K562 (cell line): Measurements from ENCODE around the gene MAPT. TPM values are rescaled to one million over a fixed set of nuclear protein-coding genes. Genes with fewer than 3 reads are reported as not detected.

Experiments used
- COPS2 ChIP-seq: fragments of 450-650 bp; conservative IDR thresholded peaks from 2 replicates; pipeline ENCODE4 v1.6.1; 2016; ENCODE audit warnings: mild to moderate bottlenecking, moderate library complexity
- FOXA3 ChIP-seq, 2 experiments: fragments of 450-650 bp in 1 of 2; sonication (generic) in 1 of 2; formaldehyde crosslinking; IDR thresholded peaks in 1 of 2; conservative IDR thresholded peaks in 1 of 2; 2 replicates each; pipeline versions ENCODE4 v1.4.0 to v1.8.0; 2020 to 2022; ENCODE audit warnings: mild to moderate bottlenecking in 2 of 2, missing genetic modification reagents in 1 of 2
- HEY1 ChIP-seq: fragments of 250-450 bp; sonication (Bioruptor Pico); IDR thresholded peaks from 2 replicates; pipeline ENCODE4 v1.5.0; 2020; ENCODE audit warnings: mild to moderate bottlenecking, moderate library complexity, borderline replicate concordance
- KDM5B ChIP-seq: fragments of 200-600 bp; sonication (generic); IDR thresholded peaks from 2 replicates; pipeline ENCODE4 v1.6.1; 2012; ENCODE audit warnings: low read depth, mild to moderate bottlenecking, moderate library complexity, low read length, control low read depth, inconsistent platforms; ENCODE audit not compliant: insufficient replicate concordance
- MEF2D ChIP-seq: conservative IDR thresholded peaks from 2 replicates; pipeline ENCODE4 v1.6.1; 2016; ENCODE audit warnings: low read depth, missing genetic modification characterization, missing compliant biosample characterization
- NEUROD1 ChIP-seq: fragments of 150-350 bp; IDR thresholded peaks from 2 replicates; pipeline ENCODE4 v1.6.1; 2014; ENCODE audit warnings: borderline replicate concordance, low read length, low read depth; ENCODE audit not compliant: partially characterized antibody
- NFATC3 ChIP-seq: fragments of 450-650 bp; IDR thresholded peaks from 2 replicates; pipeline ENCODE4 v1.6.1; 2017; ENCODE audit warnings: mild to moderate bottlenecking
- SMAD1 ChIP-seq: fragments of 150-350 bp; IDR thresholded peaks from 2 replicates; pipeline ENCODE4 v1.6.1; 2014; ENCODE audit warnings: low read length, low read depth; ENCODE audit not compliant: partially characterized antibody
- SMAD2 ChIP-seq: fragments of 150-350 bp; IDR thresholded peaks from 2 replicates; pipeline ENCODE4 v1.6.1; 2014; ENCODE audit warnings: low read depth, mild to moderate bottlenecking, low read length
- TAF15 ChIP-seq: fragments of 200-400 bp; formaldehyde crosslinking; IDR thresholded peaks from 2 replicates; pipeline ENCODE4 v1.6.1; 2017; ENCODE audit warnings: mild to moderate bottlenecking, low read depth, low read length, moderate library complexity
- ZNF766 ChIP-seq: fragments of 200-800 bp; sonication (Bioruptor generic); conservative IDR thresholded peaks from 2 replicates; pipeline ENCODE4 v1.6.1; 2016; ENCODE audit warnings: missing genetic modification characterization, missing compliant biosample characterization
- polyA plus RNA-seq, 8 experiments: library from polyadenylated mRNA; depleted of rRNA in 4 of 8; stranded (reverse) in 5 of 8; unstranded in 3 of 8; fragments of >200 nt; fragmentation: Nextera tagmentation in 2 of 8; fragmentation: Illumina TruSeq in 1 of 8; extraction: Ambion mirVana in 2 of 8; extraction: Trizol in 1 of 8; gene quantifications; 2 replicates each; pipeline versions ENCODE4 v1.2.1 to v1.2.3, GENCODE V29; 2011 to 2014; ENCODE audit warnings: inconsistent platforms in 1 of 8, missing spikeins in 1 of 8
- total RNA-seq, 7 experiments: library from RNA; depleted of rRNA in 6 of 7; stranded (reverse); fragments of >200 nt in 6 of 7; fragmentation: Illumina TruSeq in 2 of 7; extraction: Trizol in 2 of 7; gene quantifications; 2 replicates each; pipeline versions ENCODE4 v1.2.1 to v1.2.3, GENCODE V29; 2011 to 2021; ENCODE audit warnings: low replicate concordance in 1 of 7
- TF ChIP-seq, protein P1 (sequence below): fragments of 250-450 bp; sonication (Bioruptor Pico); IDR thresholded peaks from 2 replicates; pipeline ENCODE4 v1.5.0; 2021
- TF ChIP-seq, protein P2 (sequence below): fragments of 450-650 bp; IDR thresholded peaks from 2 replicates; pipeline ENCODE4 v1.6.1; 2017; ENCODE audit warnings: antibody characterized with exemption, mild to moderate bottlenecking

Gene MAPT
- total and polyA plus RNA-seq, 9 of the 15 experiments (the other 6 are each of a cell fraction or from before 2014, with no cell fraction given) = 0.04 to 1.1 (median 0.36) TPM

DNA sequence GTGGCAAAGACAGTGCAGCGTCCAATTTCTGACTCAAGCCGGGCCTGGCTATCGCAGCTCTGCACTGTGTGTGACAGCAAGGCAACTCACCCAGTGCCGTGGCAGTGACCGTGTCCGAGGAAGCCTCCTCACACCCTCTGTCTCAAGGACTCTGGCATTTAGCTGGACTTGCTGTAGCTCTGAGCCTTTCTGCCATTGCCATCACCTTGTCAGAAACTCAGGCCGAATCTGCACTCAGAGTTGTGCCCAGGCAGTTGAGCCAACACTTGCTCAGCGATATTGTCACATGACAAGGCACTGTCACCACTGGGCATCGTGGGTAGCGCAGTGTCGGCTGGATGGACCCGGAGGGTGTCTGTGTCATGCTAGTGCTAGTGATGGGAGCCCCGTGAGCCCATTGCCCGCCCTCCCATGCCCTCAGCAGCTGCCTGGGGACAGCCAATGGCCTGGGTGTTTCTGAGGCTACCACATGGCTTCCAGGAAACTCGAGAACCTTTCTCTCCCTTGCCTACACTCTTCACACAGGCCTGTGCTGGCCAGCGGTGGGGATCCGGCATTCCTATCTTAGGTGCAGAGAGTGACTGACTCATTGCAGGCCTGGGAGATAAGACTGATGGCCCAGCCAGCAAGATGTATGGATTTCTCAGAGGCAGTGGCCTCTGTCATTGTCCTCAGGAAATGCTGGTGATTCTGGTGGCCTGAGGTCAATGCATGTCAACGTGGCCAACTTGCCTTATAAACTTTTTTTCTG is 82.6 kb downstream of the MAPT start (continued):
- TF ChIP-seq NEUROD1 (peak; percentile 80), KDM5B (peak; percentile 59), ZNF766 (CRISPR knock-in tag) (peak; percentile 47; the same call in 1 of the 2 replicates), COPS2 (no peak), SMAD1 (no peak), FOXA3 (CRISPR knock-in tag; conservative IDR thresholded peaks at IDR 0.05 in 1 of 2, IDR thresholded peaks at IDR 0.05 in 1 of 2) (no peak), NFATC3 (no peak), HEY1 (CRISPR knock-in tag) (no peak), MEF2D (tag) (peak; percentile 72), SMAD2 (no peak), TAF15 (no peak)
- TF ChIP-seq, protein P1, sequence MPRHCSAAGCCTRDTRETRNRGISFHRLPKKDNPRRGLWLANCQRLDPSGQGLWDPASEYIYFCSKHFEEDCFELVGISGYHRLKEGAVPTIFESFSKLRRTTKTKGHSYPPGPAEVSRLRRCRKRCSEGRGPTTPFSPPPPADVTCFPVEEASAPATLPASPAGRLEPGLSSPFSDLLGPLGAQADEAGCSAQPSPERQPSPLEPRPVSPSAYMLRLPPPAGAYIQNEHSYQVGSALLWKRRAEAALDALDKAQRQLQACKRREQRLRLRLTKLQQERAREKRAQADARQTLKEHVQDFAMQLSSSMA (CRISPR knock-in tag) = no peak
- TF ChIP-seq, protein P2, sequence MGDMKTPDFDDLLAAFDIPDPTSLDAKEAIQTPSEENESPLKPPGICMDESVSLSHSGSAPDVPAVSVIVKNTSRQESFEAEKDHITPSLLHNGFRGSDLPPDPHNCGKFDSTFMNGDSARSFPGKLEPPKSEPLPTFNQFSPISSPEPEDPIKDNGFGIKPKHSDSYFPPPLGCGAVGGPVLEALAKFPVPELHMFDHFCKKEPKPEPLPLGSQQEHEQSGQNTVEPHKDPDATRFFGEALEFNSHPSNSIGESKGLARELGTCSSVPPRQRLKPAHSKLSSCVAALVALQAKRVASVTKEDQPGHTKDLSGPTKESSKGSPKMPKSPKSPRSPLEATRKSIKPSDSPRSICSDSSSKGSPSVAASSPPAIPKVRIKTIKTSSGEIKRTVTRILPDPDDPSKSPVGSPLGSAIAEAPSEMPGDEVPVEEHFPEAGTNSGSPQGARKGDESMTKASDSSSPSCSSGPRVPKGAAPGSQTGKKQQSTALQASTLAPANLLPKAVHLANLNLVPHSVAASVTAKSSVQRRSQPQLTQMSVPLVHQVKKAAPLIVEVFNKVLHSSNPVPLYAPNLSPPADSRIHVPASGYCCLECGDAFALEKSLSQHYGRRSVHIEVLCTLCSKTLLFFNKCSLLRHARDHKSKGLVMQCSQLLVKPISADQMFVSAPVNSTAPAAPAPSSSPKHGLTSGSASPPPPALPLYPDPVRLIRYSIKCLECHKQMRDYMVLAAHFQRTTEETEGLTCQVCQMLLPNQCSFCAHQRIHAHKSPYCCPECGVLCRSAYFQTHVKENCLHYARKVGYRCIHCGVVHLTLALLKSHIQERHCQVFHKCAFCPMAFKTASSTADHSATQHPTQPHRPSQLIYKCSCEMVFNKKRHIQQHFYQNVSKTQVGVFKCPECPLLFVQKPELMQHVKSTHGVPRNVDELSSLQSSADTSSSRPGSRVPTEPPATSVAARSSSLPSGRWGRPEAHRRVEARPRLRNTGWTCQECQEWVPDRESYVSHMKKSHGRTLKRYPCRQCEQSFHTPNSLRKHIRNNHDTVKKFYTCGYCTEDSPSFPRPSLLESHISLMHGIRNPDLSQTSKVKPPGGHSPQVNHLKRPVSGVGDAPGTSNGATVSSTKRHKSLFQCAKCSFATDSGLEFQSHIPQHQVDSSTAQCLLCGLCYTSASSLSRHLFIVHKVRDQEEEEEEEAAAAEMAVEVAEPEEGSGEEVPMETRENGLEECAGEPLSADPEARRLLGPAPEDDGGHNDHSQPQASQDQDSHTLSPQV = peak; percentile 99
